Umbilical cord (tissue), 2 donors: ENCODE data around the gene CHMP1B. TPM values are rescaled to one million over a fixed set of nuclear protein-coding genes. Genes with fewer than 3 reads are reported as not detected.

Experiments
- DNase-seq: peaks from one replicate; pipeline ENCODE4 v3.0.0-alpha.2; 2015; ENCODE audit warnings: low spot score
- total RNA-seq: library from RNA; depleted of rRNA; stranded (reverse); fragments of >200 nt; gene quantifications from one replicate; pipeline ENCODE4 v1.2.3, GENCODE V29; 2014; ENCODE audit warnings: low replicate concordance; ENCODE audit not compliant: insufficient read depth

CHMP1B gene
- total RNA-seq, 1 donor from 2014 or later, result 46.7 TPM

- no peak for DNase-seq
These were observed 50.7 kb downstream of the CHMP1B start for GRCh38 chr18:11901826-11902438.

DNA sequence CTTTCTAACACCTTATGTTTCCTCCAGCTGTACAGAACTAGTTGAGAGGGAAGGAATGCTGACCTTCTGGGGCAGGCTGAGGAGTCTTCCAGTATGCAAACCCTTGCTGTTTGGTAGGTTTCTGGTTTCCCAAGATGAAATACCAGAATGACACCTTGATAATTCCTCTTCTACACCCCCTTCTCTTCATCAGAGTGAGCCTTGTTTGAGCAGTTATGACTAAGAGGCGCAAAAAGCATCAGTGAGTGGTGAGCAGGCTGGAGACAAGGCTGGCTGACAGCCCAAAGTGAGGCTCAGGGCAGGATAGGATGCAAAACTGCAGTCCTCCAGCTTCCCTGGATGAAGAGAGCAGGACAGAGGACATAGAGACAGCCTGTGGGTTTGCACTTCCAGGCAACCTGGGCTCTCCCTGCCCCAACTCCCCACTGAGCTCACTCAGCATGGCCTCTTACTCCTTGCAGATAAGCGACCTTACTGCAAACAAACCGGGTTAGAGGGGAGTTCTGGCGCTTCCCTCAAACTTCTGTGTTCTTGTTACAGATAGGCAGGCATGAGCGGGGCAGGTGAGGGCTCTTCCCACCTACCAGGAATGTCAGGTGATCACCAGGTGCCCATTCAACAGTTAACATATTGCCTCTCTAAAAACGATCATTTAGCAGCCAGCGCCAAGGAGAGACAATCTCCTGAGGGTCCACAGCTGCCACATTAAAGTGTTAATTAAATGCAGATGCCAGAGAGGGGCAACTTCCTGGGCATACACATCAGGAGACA, 51.5 kb downstream of the CHMP1B start:
- no peak for DNase-seq

Other genes with a start within 250 kb of the CHMP1B start
- gene SLC35G4, start 241.8 kb upstream of the CHMP1B start, total RNA-seq, result not detected
- gene GNAL, start 162.1 kb upstream of the CHMP1B start, total RNA-seq, result 2.9 TPM
- gene MPPE1, start 56.9 kb downstream of the CHMP1B start, total RNA-seq, result 31.3 TPM
- gene IMPA2, start 130.1 kb downstream of the CHMP1B start, total RNA-seq, result 79.0 TPM
- 1.9 TPM for gene ANKRD62, start 242.4 kb downstream of the CHMP1B start, total RNA-seq